Activated CD8-positive, alpha-beta memory T cell treated with anti-CD3 and anti-CD28 coated beads for 36 hours (primary cell): Measurements from ENCODE around the gene TEX14. TPM values are rescaled to one million over a fixed set of nuclear protein-coding genes. Genes with fewer than 3 reads are reported as not detected.
"Not testable (repeated sequence)": the region's sequence is repeated elsewhere in the genome, so short reads cannot be mapped to it uniquely, and the experiment has no call there.

Experiments used
- CTCF ChIA-PET: fragments of 350-600 bp; sonication (Branson Sonifier 250); formaldehyde crosslinking; loops from one replicate; lab custom pipeline; 2021; ENCODE audit warnings: antibody characterized with exemption; lab: Charles Lee
- POLR2A ChIA-PET: fragments of 350-600 bp; sonication (Branson Sonifier 250); formaldehyde crosslinking; loops from one replicate; lab custom pipeline; 2021; ENCODE audit warnings: antibody characterized with exemption; lab: Charles Lee
- total RNA-seq, 2 experiments: library from RNA; stranded (reverse); gene quantifications; one replicate each; pipeline ENCODE4 v1.2.3, GENCODE V29; 2021

TEX14 gene
- total RNA-seq, 2 experiments from 2014 or later: 0.25 TPM

DNA sequence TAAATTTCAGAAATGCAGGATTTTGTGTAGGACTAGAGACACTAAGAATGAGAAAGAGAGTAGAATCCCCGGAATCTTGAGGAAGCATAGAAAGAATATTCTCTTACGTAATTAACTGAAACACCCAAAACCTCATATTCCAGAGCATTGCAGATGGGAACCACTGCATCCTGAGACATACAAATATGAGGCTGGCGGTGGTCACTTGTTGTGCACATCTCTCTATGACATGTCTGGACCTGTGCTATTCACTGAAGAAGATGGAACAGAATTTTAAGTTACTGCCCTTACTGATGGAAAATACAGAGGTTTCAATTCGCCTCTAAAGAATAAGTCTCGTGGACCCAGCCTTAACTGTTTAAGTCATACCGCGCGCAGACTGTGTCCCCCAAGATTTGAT is 1.4 kb upstream of the TEX14 start:
- ChIA-PET POLR2A (interaction anchor here (1.0 to 4.3 kb wide), 2 partner anchors 34 to 62 kb away, joined by 3 to 49 read pairs; no protein-coding TSS in a partner anchor), CTCF (interaction anchor here (0.7 to 1.3 kb wide), 2 partner anchors 61 to 105 kb away, joined by 4 read pairs; no protein-coding TSS in a partner anchor)

DNA sequence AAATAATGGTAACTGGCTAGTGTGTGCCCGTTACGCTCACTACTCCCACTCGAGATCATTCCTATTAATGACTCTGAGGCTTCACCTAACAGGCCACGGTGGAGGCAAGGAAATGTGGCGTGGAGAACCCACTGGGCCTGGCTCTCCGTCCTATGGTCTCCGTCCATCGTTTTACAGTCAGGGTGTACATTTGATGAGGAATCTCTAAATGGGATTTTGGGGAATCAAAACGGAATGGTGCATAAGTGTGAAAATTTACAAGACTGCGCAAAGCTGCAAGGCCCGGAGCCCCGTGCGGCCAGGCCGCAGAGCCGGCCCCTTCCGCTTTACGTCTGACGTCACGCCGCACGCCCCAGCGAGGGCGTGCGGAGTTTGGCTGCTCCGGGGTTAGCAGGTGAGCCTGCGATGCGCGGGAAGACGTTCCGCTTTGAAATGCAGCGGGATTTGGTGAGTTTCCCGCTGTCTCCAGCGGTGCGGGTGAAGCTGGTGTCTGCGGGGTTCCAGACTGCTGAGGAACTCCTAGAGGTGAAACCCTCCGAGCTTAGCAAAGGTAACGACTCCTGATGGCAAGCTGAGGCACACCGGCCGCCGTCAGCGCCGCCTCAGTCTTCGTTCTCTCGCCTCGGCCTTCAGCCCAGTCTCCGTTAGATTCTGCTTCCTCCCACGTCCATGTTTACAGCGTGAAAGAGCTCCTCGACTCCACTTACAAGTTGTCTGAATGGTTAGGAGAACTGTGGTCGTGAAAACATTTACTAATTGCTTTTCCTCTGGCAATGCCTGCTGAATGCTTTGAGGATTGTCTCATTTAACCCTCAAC is 602 bp upstream of the TEX14 start, which contains the start of gene RAD51C:
RAD51C (plus strand) TSS at position 364 of the 817 bp plus-strand sequence; CDS start at position 406, 42 bp downstream.
- POLR2A ChIA-PET: interaction anchor here (1.0 to 4.3 kb wide), 3 partner anchors 33 to 204 kb away, joined by 3 to 49 read pairs (median 3); partner anchors contain the start of gene HSF5
- CTCF ChIA-PET: interaction anchor here (1.3 kb wide), 1 partner anchor 61 kb away, joined by 4 read pairs; no protein-coding TSS in a partner anchor

DNA sequence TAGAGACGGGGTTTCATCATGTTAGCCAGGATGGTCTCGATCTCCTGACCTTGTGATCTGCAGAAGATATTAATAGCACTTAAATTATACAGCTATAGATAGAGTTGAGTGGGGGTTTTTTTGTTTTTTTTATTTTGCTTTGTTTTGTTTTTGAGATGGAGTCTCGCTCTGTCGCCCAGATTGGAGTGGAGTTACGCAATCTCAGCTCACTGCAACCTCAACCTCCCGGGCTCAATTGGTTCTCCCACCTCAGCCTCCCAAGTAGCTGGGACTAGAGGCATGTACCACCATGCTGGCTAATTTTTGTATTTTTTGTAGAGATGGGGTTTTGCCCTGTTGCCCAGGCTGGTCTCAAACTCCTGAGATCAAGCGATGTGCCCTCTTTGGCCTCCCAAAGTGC is 1.8 kb downstream of the TEX14 start:
- ChIA-PET CTCF (interaction anchor here (1.0 kb wide), 1 partner anchor 22 kb away, joined by 4 read pairs; no protein-coding TSS in a partner anchor), POLR2A (interaction anchor here (0.6 kb wide), 1 partner anchor 393 kb away, joined by 3 read pairs; no protein-coding TSS in a partner anchor)

DNA sequence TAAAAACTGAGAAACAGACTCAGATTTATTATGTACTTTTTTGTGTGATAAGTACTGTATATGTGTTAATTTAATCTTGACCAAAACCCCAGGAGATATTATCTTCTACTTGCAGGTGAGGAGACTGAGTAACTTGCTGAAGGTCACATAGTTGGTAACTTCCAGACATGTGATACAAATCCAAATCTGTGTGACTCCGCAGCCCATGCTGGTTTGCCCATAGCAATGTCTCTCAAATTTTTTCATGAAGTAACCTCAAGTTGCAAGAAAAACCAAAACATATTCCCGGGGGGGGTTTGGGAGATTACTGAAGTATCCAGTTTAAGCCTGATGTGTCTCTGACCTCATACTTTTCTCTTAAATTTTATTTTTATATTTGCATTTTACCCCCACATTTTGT is 3.3 kb downstream of the TEX14 start:
- CTCF ChIA-PET: interaction anchor here (0.6 kb wide), 1 partner anchor 44 kb away, joined by 3 read pairs; no protein-coding TSS in a partner anchor
- POLR2A ChIA-PET: no interaction called here

DNA sequence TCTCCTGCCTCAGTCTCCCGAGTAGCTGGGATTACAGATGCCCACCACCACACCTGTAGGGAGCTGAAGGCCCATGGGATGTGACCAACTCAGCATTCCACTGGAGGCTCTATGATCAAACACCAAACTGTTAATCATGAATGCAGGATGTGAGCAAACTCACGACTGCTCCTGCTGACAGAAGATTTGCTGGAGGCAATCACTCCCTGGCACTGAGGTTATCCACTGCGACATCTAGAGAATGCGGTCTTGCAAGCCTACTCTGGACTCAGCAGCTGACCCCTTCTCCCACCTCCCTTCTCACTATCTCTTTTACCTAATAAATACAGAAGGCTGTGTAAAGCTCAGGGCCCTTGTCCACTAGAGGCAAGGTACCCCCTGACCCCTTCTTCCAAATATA is 4.9 kb downstream of the TEX14 start:
- ChIA-PET CTCF (no interaction called here), POLR2A (no interaction called here)

DNA sequence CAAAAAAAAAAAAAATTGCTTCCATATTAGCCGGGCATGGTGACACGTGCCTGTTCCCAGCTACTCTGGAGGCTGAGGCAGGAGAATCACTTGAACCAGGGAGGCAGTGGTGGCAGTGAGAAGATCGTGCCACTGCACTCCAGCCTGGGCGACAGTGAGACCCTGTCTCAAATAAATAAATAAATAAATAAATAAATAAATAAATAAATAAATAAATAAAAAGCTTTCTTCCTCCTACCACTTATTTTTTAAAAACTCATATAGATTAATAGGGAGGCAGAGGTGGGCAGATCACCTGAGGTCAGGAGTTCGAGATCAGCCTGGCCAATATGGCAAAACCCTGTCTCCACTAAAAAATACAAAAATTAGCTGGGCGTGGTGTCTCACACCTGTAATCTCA is 7.4 kb downstream of the TEX14 start:
- POLR2A ChIA-PET: not testable (repeated sequence)
- CTCF ChIA-PET: interaction anchor here (0.6 to 1.2 kb wide), 2 partner anchors 21 to 140 kb away, joined by 3 to 4 read pairs; a partner anchor contains a TSS

DNA sequence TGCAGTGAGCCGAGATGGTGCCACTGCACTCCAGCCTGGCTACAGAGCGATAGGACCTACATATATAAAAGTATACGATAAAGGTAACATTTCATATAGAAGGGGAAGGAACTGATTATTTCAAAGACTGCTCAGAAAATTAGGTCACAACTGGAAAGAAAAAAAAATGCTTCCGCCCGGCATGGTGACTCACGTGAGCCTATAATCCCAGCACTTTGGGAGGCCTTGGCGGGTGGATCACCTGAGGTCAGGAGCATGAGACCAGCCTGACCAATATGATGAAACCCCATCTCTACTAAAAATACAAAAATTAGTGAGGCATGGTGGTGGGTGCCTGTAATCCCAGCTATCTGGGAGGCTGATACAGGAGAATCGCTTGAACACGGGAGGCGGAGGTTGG is 7.8 kb downstream of the TEX14 start:
- POLR2A ChIA-PET: no interaction called here
- CTCF ChIA-PET: interaction anchor here (1.2 kb wide), 1 partner anchor 140 kb away, joined by 4 read pairs; a partner anchor contains a TSS

DNA sequence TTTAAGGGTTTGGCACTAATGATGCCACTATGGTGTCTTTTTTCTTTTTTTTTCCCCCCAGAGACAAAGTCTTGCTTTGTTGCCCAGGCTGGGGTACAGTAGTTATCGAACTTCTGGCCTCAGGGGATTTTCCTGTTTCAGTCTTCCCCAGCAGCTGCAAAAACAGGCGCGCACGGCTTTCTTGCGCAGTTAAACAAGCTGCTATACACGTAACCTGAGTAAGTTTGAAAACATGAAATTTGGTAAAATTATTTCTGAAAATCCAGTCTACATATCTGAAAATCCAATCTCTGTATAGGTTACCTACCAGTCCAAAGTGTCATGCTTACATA is 11.8 kb downstream of the TEX14 start:
- CTCF ChIA-PET: no interaction called here
- POLR2A ChIA-PET: interaction anchor here (1.0 kb wide), 1 partner anchor 49 kb away, joined by 3 read pairs; no protein-coding TSS in a partner anchor

DNA sequence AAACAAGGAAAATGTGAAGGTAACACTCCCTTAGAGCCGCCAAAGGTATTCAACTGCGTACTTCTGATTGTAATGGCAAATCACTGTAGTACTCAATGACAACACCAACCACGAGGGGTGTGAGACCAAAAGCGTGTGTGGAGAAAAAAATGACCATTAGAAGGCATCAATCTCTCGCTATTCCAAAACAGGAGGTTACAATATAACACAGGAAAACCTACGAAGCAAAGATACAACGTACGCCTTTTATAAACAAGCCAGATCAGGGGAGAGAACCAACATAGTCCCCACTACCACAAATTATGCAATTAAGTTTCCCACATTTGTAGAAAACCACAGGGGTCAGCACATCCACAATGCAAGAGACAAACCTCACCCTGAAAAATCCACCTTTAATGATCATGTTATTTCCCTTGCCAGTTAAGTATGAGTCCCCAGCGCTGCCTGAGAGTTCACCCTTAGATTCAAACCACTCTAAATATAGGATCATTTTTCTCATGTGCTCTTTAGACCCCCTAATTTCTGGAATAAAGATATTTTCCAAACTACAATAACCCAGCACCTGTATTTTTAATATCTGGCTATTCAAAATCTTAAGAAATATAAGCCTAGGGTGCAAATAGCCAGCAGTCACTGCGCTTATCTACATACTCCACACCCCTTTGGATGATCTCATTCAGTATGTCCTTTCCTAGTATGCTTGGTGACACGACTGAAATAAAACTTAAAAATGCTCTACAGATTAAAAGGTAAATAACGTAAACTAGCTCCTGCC is 12.4 kb downstream of the TEX14 start:
- ChIA-PET POLR2A (interaction anchor here (1.0 kb wide), 1 partner anchor 48 kb away, joined by 3 read pairs; no protein-coding TSS in a partner anchor), CTCF (interaction anchor here (0.6 kb wide), 1 partner anchor 50 kb away, joined by 4 read pairs; no protein-coding TSS in a partner anchor)

DNA sequence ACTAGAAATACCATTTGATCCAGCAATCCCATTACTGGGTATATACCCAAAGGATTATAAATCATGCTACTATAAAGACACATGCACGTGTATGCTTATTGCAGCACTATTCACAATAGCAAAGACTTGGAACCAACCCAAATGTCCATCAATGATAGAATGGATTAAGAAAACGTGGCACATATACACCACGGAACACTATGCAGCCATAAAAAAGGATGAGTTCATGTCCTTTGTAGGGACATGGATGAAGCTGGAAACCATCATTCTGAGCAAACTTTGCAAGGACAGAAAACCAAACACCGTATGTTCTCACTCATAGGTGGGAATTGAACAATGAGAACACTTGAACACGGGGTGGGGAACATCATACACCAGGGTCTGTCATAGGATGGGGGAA is 13.6 kb downstream of the TEX14 start:
- POLR2A ChIA-PET, CTCF ChIA-PET: not testable (repeated sequence)

DNA sequence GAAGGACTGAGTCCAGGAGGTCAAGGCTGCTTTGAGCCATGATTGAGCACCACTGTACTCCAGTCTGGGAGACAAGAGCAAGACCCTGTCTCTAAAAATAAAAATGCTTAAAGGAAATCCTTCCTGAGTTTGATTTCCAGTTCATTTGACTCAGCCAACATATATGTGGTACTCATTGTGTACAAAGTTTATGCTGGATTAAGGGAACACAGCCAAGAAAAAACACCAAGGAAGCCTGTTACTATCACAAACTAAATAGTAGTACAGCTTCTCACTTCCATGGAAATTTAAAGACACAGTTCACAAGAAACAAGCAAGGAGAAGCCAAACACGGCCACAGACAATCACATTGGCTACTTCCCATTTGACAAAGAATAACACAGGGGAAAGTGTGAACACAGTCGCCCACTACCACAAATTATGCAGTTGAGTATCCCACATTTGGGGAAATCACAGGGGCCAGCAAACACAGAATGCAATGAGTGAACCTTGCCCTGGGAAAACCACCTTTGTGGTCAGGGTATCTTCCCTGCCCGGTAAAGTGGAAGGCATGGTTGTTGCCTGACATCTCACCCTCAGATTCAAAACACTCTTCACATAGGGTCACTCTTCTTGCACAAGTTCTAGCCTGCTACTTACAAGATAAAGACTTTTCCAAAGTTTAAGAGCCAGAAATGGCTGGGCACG is 14.5 kb downstream of the TEX14 start:
- CTCF ChIA-PET: no interaction called here
- POLR2A ChIA-PET: no interaction called here

DNA sequence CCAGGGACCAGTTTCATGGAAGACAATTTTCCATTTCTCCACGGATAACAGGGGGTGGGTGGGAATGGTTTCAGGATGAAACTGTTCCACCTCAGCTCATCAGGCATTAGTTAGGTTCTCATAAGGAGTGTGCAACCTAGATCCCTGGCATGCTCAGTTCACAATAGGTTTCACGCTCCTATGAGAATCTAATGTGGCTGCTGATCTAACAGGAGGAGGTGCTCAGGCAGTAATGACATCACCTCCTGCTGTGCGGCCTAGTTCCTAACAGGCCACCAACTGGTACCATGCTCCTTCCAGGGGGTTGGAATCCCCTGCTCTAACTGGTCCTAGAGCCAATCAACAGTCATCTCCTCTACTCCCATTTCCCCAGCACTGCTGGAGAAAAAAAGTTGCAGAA is 19.9 kb downstream of the TEX14 start:
- ChIA-PET CTCF (no interaction called here), POLR2A (interaction anchor here (0.7 kb wide), 1 partner anchor 41 kb away, joined by 4 read pairs; no protein-coding TSS in a partner anchor)

DNA sequence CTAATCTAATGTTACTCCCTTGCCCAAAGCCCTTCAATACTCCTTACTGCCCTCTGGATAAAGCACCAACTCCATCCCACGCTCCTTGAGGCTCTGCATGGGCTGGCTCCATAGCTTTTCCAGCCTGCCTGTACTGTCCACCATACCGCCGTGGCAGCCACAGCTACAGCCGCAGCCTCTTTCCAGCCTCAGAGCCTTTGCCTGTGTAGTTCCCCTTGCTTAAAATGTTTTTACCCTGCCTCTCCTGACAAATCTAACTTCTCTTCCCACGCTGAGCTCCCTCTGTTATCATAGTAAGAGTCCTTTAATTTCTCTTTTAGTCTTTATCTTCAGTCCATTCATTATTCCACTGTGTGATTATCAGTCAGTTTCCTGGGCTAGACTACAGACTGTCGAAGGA is 22.0 kb downstream of the TEX14 start:
- ChIA-PET CTCF (interaction anchor here (0.6 kb wide), 1 partner anchor 189 kb away, joined by 3 read pairs; no protein-coding TSS in a partner anchor), POLR2A (no interaction called here)

DNA sequence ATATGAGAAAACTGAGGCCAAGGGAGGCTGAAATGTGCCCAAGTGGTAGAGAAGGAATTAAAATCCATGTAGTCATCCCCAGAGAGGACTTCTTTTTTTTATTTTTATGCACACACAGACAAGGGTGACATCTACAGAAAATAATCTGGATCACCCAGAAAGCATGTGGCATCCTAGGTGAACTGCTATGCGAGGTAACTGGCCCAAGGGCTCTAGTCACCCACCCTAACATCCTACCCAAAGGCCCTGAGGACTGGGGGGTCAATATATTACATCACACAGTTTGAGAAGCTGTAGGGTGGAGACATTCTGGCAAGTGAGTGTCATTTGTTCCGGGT is 23.3 kb downstream of the TEX14 start:
- ChIA-PET POLR2A (no interaction called here), CTCF (no interaction called here)

DNA sequence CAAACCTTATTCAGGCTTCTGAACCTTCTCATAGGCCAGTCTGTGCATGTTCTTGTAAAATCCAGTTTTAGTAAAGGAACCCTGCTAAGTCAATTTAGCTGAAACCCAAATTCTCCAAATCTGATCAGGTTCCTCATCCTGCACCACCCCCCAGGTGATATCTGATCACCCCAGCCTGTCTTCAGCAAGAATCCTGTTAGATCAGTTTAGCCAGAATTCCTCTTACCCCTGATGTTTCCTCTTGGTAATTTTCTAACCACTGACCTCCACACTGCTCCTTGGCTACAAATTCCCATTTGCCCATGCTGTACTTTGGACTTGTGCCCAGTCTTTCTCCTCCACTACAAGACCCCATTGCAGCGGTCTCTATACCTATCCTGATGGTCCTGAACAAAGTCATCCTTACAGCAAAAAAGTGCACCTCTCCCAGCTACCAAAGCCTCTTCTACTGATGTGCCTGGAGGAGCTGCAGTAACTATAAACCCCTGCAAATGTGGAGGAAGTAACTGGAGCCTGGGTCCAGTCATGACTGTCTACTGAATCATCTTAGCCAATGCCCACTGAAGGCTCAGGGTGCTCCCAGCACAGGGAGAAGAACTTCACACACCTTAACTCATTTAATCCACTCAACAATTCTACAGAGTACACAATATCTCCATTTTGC is 23.8 kb downstream of the TEX14 start:
- ChIA-PET CTCF (no interaction called here), POLR2A (interaction anchor here (0.7 kb wide), 1 partner anchor 92 kb away, joined by 8 read pairs; no protein-coding TSS in a partner anchor)

DNA sequence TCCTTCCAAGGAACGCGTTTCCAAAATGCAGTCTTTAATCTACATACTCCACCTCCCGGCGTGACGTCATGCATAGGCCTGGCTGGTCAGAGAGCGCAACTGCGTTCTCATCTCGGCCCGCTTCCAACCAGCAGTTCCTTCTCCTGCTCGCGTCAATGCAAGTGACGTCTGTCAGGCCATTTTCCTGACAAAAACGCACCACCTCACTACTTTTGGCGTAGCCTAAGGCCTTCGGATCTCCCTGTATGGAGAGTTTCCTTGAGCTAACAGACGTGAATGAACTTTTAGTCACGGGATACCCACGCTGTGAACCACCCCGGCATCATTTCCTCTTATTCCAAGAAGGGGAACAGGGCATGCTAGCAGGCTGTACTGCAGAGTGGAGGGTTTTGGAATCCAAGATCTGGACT is 25.0 kb downstream of the TEX14 start:
- CTCF ChIA-PET: no interaction called here

DNA sequence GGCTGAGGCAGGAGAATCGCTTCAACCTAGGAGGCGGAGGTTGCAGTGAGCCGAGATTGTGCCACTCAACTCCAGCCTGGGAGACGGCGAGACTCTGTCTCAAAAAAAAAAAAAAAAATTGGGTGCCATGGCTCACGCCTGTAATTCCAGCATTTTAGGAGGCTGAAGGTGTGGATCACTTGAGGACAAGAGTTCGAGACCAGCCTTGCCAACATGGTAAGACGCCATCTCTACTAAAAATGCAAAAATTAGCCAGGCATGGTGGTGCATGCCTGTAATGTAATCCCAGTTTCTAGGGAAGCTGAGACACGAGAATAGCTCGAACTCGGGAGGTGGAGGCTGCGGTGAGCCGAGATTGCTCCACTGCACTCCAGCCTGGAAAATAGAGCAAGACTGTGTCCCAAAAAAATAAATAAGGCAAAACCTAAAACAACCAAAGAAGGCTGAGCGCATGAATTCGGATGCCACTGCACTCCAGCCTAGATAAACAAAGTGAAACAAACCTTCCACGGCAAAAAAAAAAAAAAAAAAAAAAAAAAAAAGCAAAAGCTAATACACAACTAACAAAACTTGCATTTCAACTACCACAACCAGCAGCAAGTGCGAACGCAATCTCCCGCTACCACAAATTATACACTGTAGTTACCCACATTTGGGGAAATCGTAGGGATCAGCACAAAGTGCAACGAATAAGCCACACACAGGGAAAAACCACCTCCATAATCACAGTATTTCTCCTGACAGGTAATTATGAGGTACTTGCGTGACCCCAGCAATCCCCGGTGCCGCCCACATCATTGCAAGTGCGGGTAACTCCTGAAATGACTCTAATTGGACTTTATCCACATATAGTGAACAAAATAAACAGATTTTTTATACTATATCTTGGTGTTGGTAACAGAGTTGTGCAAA is 25.6 kb downstream of the TEX14 start:
- CTCF ChIA-PET: no interaction called here
- POLR2A ChIA-PET: no interaction called here

More for the DNA sequence above, 25.0 kb downstream of the TEX14 start:
- POLR2A ChIA-PET: no interaction called here
